HepG2 (cell line): ENCODE results near the gene FAM222B. TPM values are rescaled to one million over a fixed set of nuclear protein-coding genes. Genes with fewer than 3 reads are reported as not detected.

Experiments used
- FUBP1 ChIP-seq: sonication (generic); formaldehyde crosslinking; IDR thresholded peaks from 2 replicates; pipeline ENCODE4 v1.5.1; 2020; ENCODE audit warnings: missing genetic modification reagents, mild to moderate bottlenecking, borderline replicate concordance
- IRX3 ChIP-seq: sonication (generic); formaldehyde crosslinking; IDR thresholded peaks from 2 replicates; pipeline ENCODE4 v1.8.1; 2023; ENCODE audit warnings: mild to moderate bottlenecking, low read depth, missing genetic modification reagents, borderline replicate concordance
- MEIS1 ChIP-seq: sonication (generic); formaldehyde crosslinking; IDR thresholded peaks from 2 replicates; pipeline ENCODE4 v1.9.0; 2021; ENCODE audit warnings: mild to moderate bottlenecking, missing genetic modification reagents, moderate library complexity, borderline replicate concordance
- MEIS2 ChIP-seq: sonication (generic); formaldehyde crosslinking; IDR thresholded peaks from 2 replicates; pipeline ENCODE4 v1.9.0; 2021; ENCODE audit warnings: mild to moderate bottlenecking, missing genetic modification reagents
- PHB2 ChIP-seq: fragments of 450-650 bp; IDR thresholded peaks from 2 replicates; pipeline ENCODE4 v1.6.1; 2018; ENCODE audit not compliant: partially characterized antibody
- SP4 ChIP-seq: sonication (generic); formaldehyde crosslinking; IDR thresholded peaks from 2 replicates; pipeline ENCODE4 v1.8.1; 2023; ENCODE audit warnings: mild to moderate bottlenecking, missing genetic modification reagents
- STAT6 ChIP-seq: sonication (generic); formaldehyde crosslinking; IDR thresholded peaks from 2 replicates; pipeline ENCODE4 v1.4.0; 2020; ENCODE audit warnings: missing genetic modification reagents, mild to moderate bottlenecking, borderline replicate concordance
- ZNF296 ChIP-seq: sonication (generic); formaldehyde crosslinking; conservative IDR thresholded peaks from 2 replicates; pipeline ENCODE4 v1.5.0; 2020; ENCODE audit warnings: mild to moderate bottlenecking, missing genetic modification reagents
- ZNF354B ChIP-seq: sonication (generic); formaldehyde crosslinking; IDR thresholded peaks from 2 replicates; pipeline ENCODE4 v1.8.0; 2022; ENCODE audit warnings: mild to moderate bottlenecking, missing genetic modification reagents
- ZNF414 ChIP-seq: sonication (generic); formaldehyde crosslinking; IDR thresholded peaks from 2 replicates; pipeline ENCODE4 v1.5.0; 2020; ENCODE audit warnings: missing genetic modification reagents
- ZNF44 ChIP-seq: sonication (generic); formaldehyde crosslinking; IDR thresholded peaks from 2 replicates; pipeline ENCODE4 v1.5.1; 2020; ENCODE audit warnings: mild to moderate bottlenecking, missing genetic modification reagents
- ZNF646 ChIP-seq: sonication (generic); formaldehyde crosslinking; IDR thresholded peaks from 2 replicates; pipeline ENCODE4 v1.9.0; 2021; ENCODE audit warnings: mild to moderate bottlenecking, missing genetic modification reagents
- ZNF720 ChIP-seq: sonication (generic); formaldehyde crosslinking; IDR thresholded peaks from 2 replicates; pipeline ENCODE4 v1.4.0; 2020; ENCODE audit warnings: missing genetic modification reagents
- polyA plus RNA-seq, 8 experiments: library from polyadenylated mRNA; depleted of rRNA in 3 of 8; stranded (reverse) in 7 of 8; unstranded in 1 of 8; fragments of >200 nt; fragmentation: Illumina TruSeq in 4 of 8; extraction: Trizol in 4 of 8; gene quantifications; 2 replicates each; pipeline versions ENCODE4 v1.2.1 to v1.2.3, GENCODE V29; 2011 to 2016; ENCODE audit warnings: low read depth in 4 of 8, missing spikeins in 1 of 8, mixed read lengths in 1 of 8; ENCODE audit not compliant: insufficient read depth in 1 of 8
- total RNA-seq, 5 experiments: library from RNA; depleted of rRNA; stranded (reverse); fragments of >200 nt; fragmentation: Illumina TruSeq; extraction: Trizol; gene quantifications; 2 replicates each; pipeline ENCODE4 v1.2.3, GENCODE V29; 2016; ENCODE audit warnings: low read depth in 1 of 5
- TF ChIP-seq, protein P1 (sequence below): sonication (generic); formaldehyde crosslinking; IDR thresholded peaks from 2 replicates; pipeline ENCODE4 v1.5.1; 2020; ENCODE audit warnings: missing genetic modification reagents, mild to moderate bottlenecking, borderline replicate concordance

FAM222B gene
- total and polyA plus RNA-seq, 2 of the 13 experiments (the other 11 are each of a cell fraction or from before 2014, with no cell fraction given), result 3.5 to 7.3 TPM

DNA sequence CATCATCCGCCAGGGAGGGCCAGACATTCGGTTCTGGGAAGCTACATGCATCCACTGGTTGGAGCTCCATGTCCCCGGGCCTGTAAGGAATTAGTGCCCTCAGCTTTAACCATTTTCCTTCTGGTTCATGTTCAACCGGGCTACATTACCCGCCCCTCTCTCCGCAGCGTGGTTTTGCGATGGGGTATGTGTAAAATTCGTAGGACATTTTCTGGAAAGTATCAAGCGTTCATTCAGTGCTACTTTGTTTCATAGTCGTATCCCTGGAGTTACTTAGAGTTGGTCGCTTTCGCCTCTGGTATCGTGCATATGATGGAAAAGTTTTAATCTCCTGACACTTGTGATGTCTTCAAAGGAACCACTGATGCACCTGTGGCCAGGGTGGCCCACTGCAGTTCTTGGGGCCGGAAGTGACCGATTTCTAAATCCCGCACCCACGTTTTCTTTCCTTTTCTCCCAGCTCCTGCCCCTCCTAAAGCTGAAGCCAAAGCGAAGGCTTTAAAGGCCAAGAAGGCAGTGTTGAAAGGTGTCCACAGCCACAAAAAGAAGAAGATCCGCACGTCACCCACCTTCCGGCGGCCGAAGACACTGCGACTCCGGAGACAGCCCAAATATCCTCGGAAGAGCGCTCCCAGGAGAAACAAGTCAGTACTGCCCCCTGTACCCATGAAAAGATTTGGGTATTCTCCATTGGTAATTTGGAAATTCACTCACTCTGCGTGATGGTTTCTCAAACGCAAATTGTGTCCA lies 122.2 kb downstream of the FAM222B start (continued):
- TF ChIP-seq FUBP1 (no peak), ZNF44 (CRISPR knock-in tag) (no peak), ZNF296 (CRISPR knock-in tag) (no peak), IRX3 (CRISPR knock-in tag) (no peak), MEIS2 (CRISPR knock-in tag) (no peak), PHB2 (no peak), MEIS1 (CRISPR knock-in tag) (no peak), ZNF720 (CRISPR knock-in tag) (no peak), SP4 (CRISPR knock-in tag) (no peak), ZNF646 (CRISPR knock-in tag) (no peak), ZNF414 (CRISPR knock-in tag) (no peak), ZNF354B (no peak), STAT6 (CRISPR knock-in tag) (no peak)
- TF ChIP-seq, protein P1, sequence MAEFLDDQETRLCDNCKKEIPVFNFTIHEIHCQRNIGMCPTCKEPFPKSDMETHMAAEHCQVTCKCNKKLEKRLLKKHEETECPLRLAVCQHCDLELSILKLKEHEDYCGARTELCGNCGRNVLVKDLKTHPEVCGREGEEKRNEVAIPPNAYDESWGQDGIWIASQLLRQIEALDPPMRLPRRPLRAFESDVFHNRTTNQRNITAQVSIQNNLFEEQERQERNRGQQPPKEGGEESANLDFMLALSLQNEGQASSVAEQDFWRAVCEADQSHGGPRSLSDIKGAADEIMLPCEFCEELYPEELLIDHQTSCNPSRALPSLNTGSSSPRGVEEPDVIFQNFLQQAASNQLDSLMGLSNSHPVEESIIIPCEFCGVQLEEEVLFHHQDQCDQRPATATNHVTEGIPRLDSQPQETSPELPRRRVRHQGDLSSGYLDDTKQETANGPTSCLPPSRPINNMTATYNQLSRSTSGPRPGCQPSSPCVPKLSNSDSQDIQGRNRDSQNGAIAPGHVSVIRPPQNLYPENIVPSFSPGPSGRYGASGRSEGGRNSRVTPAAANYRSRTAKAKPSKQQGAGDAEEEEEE (CRISPR knock-in tag), result no peak
